ENCODE data around the gene GPR156.

GRCh38 chr3:120147072-120147871, 137.8 kb downstream of the GPR156 start:
- no peak for TF ChIP-seq CTCF (tag by site-specific recombination; IDR thresholded peaks at IDR 0.05)
- no peak for TF ChIP-seq ZNF76 (tag by site-specific recombination; IDR thresholded peaks at IDR 0.05; ENCODE audit: borderline replicate concordance, low read depth)
- no peak for TF ChIP-seq ZNF449 (tag by site-specific recombination; IDR thresholded peaks at IDR 0.05)
- no peak for TF ChIP-seq ZFP37 (tag by site-specific recombination; IDR thresholded peaks at IDR 0.05)
- no peak for TF ChIP-seq REST (tag by site-specific recombination; IDR thresholded peaks at IDR 0.05)
- no peak for TF ChIP-seq ZNF175 (tag by site-specific recombination; IDR thresholded peaks at IDR 0.05)
- TF ChIP-seq ZBTB1 (tag by site-specific recombination; IDR thresholded peaks at IDR 0.05) = no peak
- TF ChIP-seq ZNF335 (tag by site-specific recombination; conservative IDR thresholded peaks at IDR 0.05) = no peak
- TF ChIP-seq KLF9 (tag by site-specific recombination; IDR thresholded peaks at IDR 0.05; ENCODE audit: low read depth) = no peak
- TF ChIP-seq ZNF266 (tag by site-specific recombination; IDR thresholded peaks at IDR 0.05; ENCODE audit: low read depth) = no peak
